NCI-H526 (cell line): Measurements from ENCODE around the gene SGIP1.
"Not testable (repeated sequence)": the region's sequence is repeated elsewhere in the genome, so short reads cannot be mapped to it uniquely, and the experiment has no call there.

Source experiments
- DNase-seq, 2 experiments: peaks; one replicate each; lab custom pipeline; 2025; lab: John Stamatoyannopoulos, UW

SGIP1 gene

DNA sequence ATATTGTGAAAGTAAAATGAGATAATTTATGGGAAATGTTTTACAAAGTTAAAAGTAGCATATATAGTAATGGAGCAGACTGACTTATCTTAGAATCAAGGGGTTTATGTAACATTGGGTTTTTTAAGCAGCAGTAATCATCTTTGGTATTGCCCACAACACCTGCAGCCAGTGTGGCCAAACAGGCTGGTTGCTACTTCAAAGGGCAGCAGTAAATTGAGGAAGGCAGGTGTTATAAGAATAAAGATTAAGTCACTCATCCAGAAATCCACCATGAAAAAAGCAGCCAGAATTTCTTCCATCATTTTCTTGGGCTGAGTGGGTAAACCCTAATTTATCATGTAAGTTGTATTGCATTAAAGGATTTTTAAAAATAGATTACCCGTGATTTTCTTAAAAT, 235.0 kb downstream of the SGIP1 start:
- no peak for DNase-seq

GRCh38 chr1:66769512-66770229, 235.7 kb downstream of the SGIP1 start:
- DNase-seq, result no peak

DNA sequence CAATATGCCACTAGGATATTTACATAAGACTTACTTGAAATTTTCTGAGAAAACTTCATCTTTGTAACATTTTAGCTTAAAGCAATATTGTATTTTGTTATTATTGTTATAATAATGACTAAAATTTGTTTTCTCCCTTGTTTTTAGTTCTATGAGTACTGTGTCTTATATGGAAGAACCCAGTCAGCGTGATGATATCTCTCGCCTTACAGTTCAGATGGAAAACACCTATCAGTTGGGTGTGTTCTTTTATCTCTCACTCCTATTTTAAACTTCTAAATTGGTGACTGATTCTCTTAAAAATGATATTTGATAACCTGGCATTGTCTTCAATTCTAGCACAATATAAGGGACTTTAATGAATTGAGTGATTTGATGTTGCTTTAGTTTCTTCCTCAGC, 236.3 kb downstream of the SGIP1 start:
- DNase-seq, result no peak

GRCh38 chr1:66770694-66771093, 236.7 kb downstream of the SGIP1 start:
- DNase-seq, result no peak

DNA sequence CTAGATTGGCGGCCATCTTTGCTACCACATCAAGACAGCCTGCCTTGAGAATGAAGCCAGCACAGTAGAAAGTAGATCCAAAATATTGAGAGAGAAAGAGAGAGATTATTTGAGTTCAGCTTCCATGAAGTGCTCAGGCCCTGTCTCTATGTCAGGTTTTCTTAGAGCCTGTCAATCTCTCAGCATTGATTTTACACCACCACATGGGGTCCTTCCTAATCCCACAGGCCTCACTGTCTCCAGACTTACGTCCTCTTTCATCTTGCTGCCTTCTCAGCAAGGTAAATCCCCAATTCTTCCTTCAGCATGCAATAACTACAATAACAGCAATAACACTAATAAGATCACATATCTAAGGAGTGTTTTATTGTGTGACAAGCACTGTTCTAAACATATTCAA, 239.3 kb downstream of the SGIP1 start:
- DNase-seq, result no peak

DNA sequence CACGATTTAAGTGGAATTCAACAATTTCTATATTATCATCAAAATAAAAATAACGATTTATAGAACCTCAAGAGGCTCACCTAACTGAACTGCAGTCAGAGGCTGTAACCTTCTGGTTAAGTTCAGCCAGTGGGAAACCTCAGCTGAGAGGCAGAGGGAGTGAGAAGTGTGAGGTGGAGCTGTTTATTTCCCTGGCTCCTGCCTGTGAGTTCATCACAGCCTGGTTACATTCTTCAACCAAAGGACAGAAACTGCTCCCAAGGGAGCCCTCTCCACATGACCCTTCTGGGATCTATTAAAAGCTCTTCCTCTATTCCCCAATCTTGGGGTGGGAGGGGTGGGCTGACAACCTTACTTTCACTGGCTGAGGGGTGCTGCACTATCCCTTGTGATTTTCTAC, 240.5 kb downstream of the SGIP1 start:
- peak in 1 of 2 experiments; percentile 4 for DNase-seq

GRCh38 chr1:66775646-66776045, 241.7 kb downstream of the SGIP1 start:
- no peak for DNase-seq

- DNase-seq, result peak in 1 of 2 experiments; percentile 47
Measured at GRCh38 chr1:66777831-66778230, 243.9 kb downstream of the SGIP1 start.

- peak; percentile 31 to 47 for DNase-seq
Measured at GRCh38 chr1:66778266-66778665, 244.3 kb downstream of the SGIP1 start.

DNA sequence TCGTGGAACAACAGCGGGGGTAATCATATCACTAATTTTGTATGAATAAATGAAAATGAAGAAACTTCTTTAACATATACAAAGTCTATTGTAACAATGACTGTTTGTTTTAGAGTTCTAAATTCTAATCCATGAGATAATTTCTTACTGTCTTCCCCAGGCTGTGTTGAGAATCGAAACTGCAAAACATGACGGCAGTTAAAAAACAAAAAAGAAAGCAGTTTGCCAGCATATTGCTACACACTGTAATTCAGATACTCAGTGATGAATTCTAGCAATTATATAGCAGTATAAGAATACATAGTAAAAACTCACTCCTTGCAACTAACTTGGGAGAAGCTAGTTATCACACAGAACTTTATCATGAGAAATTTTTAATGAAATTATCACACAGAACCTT, 245.0 kb downstream of the SGIP1 start:
- DNase-seq, result no peak

- DNase-seq, result no peak
Measured at GRCh38 chr1:66779475-66780078, 245.6 kb downstream of the SGIP1 start.

- not testable (repeated sequence) for DNase-seq
Measured at GRCh38 chr1:66785800-66786199, 251.8 kb downstream of the SGIP1 start.

DNA sequence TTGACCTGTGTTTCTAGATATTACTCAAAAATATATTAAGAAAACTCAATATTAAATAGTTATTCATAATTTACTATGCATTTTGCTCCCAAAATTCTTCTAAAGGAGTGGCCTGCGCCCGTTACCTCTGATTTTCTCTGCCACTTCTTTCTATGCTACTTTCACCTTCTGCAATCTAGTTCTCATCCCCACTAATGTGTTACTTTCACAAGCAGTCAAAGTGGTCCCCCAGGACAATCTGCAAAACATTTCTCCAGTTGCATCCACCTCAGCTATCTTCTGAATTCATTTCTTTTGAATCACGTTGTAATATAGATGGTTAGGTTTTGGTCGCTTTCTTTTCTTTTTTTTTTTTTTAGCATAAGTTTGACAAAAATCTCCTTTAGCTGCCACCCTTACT, 253.7 kb downstream of the SGIP1 start:
- no peak for DNase-seq

GRCh38 chr1:66788231-66788939, 254.4 kb downstream of the SGIP1 start:
- DNase-seq, result no peak

DNA sequence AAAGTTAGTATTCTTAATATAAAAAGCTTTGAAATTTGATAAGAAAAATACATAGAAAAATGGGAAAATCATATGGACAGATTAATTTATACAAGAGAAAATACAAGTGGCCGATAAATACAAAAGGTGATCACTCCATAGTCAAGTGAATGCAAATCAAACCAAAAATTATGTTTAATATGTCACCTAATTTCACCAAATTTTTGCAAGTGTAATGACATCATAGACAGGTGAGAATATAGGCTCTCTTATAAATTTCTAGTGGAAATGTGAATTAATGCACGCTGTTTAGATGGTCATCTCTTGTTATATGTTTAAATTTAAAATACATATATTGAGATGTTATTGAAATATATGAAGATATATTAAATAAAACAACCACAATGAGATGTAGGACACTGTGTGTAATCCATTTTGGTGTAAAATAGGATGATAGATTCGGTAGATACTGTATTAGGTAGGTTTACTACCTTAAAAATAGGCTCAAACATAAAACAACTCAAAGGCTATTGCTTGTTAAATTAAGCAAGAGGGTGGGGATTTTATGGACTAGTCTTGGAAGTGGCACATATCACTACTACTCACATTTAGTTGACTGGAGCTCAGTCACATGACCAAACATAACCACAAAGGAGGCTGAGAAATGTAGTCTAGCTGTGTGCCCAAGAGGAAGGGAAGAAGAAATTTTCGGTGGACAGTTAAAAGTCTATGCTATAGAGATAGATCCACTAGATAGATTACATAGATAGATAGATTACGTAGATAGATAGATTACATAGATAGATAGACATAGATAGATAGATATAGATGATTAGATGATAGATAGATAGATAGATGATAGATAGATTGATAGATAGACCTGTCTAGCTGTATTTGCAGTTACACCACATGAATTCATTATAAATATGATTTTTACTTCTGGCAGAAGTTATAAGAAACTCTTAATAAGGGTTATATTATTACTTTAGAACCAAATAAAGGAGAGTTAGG, 258.0 kb downstream of the SGIP1 start:
- DNase-seq, result no peak

GRCh38 chr1:66795839-66796238, 261.9 kb downstream of the SGIP1 start:
- DNase-seq, result not testable (repeated sequence)
